GM13976 (cell line): ENCODE data around the gene CADM1.

Source experiments
- DNase-seq: peaks from one replicate; pipeline ENCODE4 v3.0.0; 2012; ENCODE audit warnings: low spot score
- CTCF ChIP-seq: IDR thresholded peaks from 2 replicates; pipeline ENCODE4 v1.5.1; 2012; ENCODE audit warnings: borderline replicate concordance, mild to moderate bottlenecking; ENCODE audit not compliant: insufficient read depth; ENCODE audit errors: extremely low read depth, missing control alignments, control extremely low read depth
- in situ Hi-C: fragments of 300-500 bp; cut with MboI; formaldehyde crosslinking; loops from one replicate; pipeline ENCODE4 v1.12.0; 2022; ENCODE audit warnings: low sequenced_read_pairs, mixed read lengths, inconsistent platforms; ENCODE audit not compliant: unreplicated experiment

The CADM1 gene

GRCh38 chr11:115193914-115194801, 310.1 kb downstream of the CADM1 start:
- TF ChIP-seq CTCF = no peak
- DNase-seq = no peak
- in situ Hi-C loops = no loop called here

- no peak for TF ChIP-seq CTCF
- in situ Hi-C loops = no loop called here
- DNase-seq = no peak
Observed at GRCh38 chr11:115191761-115192160, 312.5 kb downstream of the CADM1 start.

GRCh38 chr11:115190196-115190595, 314.0 kb downstream of the CADM1 start:
- no peak for DNase-seq
- no peak for TF ChIP-seq CTCF
- in situ Hi-C loops = no loop called here

GRCh38 chr11:115188898-115189278, 315.3 kb downstream of the CADM1 start:
- in situ Hi-C loops = no loop called here
- no peak for TF ChIP-seq CTCF

GRCh38 chr11:115188188-115188897, 315.9 kb downstream of the CADM1 start:
- no peak for TF ChIP-seq CTCF
- in situ Hi-C loops = no loop called here
- no peak for DNase-seq

More at GRCh38 chr11:115188898-115189278, 315.3 kb downstream of the CADM1 start:
- DNase-seq = no peak

GRCh38 chr11:115185931-115186330, 318.3 kb downstream of the CADM1 start:
- in situ Hi-C loops = no loop called here
- no peak for TF ChIP-seq CTCF
- DNase-seq = no peak
